ENCODE data around the gene EPN3. TPM values are rescaled to one million over a fixed set of nuclear protein-coding genes. Genes with fewer than 3 reads are reported as not detected.

EPN3 gene
- total RNA-seq, 1 experiment from 2014 or later: 53.2 TPM

GRCh38 chr17:50514388-50514787 is 18.1 kb upstream of the EPN3 start:
- no peak for TF ChIP-seq CTCF (IDR thresholded peaks at IDR 0.05; ENCODE audit: insufficient read depth in 1 of 2, low read depth in 1 of 2, low read length in 1 of 2, severe bottlenecking in 1 of 2, unreplicated experiment in 1 of 2)
- Histone ChIP-seq H3K4me1 (peaks cover 3% of the 10 kb centered on the region; the same call in 1 of the 2 replicates), H3K36me3 (ENCODE audit: control insufficient read depth, insufficient read depth, low read length) (no peaks in the 10 kb centered on the region), H3K4me3 (ENCODE audit: low read depth, low read length) (no peak overlapping the region), H3K9me3 (no peaks in the 10 kb centered on the region), H3K27me3 (replicated peaks; ENCODE audit: control insufficient read depth, insufficient read depth, low read length) (no peaks in the 10 kb centered on the region)
- no peak for DNase-seq
- H3K36me3 Mint-ChIP-seq (ENCODE audit: insufficient read depth, unreplicated experiment): no peaks in the 10 kb centered on the region
- no TSS peak for BruUV-seq (replicated peaks)
- H3K4me3 Mint-ChIP-seq (ENCODE audit: unreplicated experiment): no peak overlapping the region
- intact Hi-C loops (cut with micrococcal nuclease; ENCODE audit: unreplicated experiment): no loop called here
- no peaks in the 10 kb centered on the region for H3K27me3 Mint-ChIP-seq (ENCODE audit: insufficient read depth, unreplicated experiment)
- ChIA-PET CTCF (no interaction called here), POLR2A (no interaction called here)
- peaks cover 12% of the 10 kb centered on the region for H3K4me1 Mint-ChIP-seq (ENCODE audit: low read depth, unreplicated experiment)
- no peak overlapping the region for H3K27ac Mint-ChIP-seq (ENCODE audit: unreplicated experiment)
- no peaks in the 10 kb centered on the region for H3K9me3 Mint-ChIP-seq (ENCODE audit: unreplicated experiment)

GRCh38 chr17:50514936-50515702 is 17.4 kb upstream of the EPN3 start:
- Mint-ChIP-seq H3K27me3 (ENCODE audit: insufficient read depth, unreplicated experiment) (no peaks in the 10 kb centered on the region), H3K4me1 (ENCODE audit: low read depth, unreplicated experiment) (peaks cover 12% of the 10 kb centered on the region)

GRCh38 chr17:50517011-50517410 is 15.5 kb upstream of the EPN3 start:
- ChIA-PET CTCF (interaction anchor here (0.6 to 1.2 kb wide), 3 partner anchors 31 to 58 kb away, joined by 3 to 5 read pairs (median 4); no protein-coding TSS in a partner anchor), POLR2A (no interaction called here)
- BruUV-seq (replicated peaks): no TSS peak
- Mint-ChIP-seq H3K4me1 (ENCODE audit: low read depth, unreplicated experiment) (peaks cover 23% of the 10 kb centered on the region), H3K9me3 (ENCODE audit: unreplicated experiment) (no peaks in the 10 kb centered on the region), H3K4me3 (ENCODE audit: unreplicated experiment) (no peak overlapping the region), H3K27ac (ENCODE audit: unreplicated experiment) (no peak overlapping the region), H3K27me3 (ENCODE audit: insufficient read depth, unreplicated experiment) (no peaks in the 10 kb centered on the region), H3K36me3 (ENCODE audit: insufficient read depth, unreplicated experiment) (no peaks in the 10 kb centered on the region)
- Histone ChIP-seq H3K4me1 (peaks cover 4% of the 10 kb centered on the region; the same call in 1 of the 2 replicates), H3K36me3 (ENCODE audit: control insufficient read depth, insufficient read depth, low read length) (no peaks in the 10 kb centered on the region), H3K4me3 (ENCODE audit: low read depth, low read length) (no peak overlapping the region), H3K9me3 (no peaks in the 10 kb centered on the region), H3K27me3 (replicated peaks; ENCODE audit: control insufficient read depth, insufficient read depth, low read length) (no peaks in the 10 kb centered on the region)
- no peak for TF ChIP-seq CTCF (IDR thresholded peaks at IDR 0.05; ENCODE audit: insufficient read depth in 1 of 2, low read depth in 1 of 2, low read length in 1 of 2, severe bottlenecking in 1 of 2, unreplicated experiment in 1 of 2)
- no peak for DNase-seq
- intact Hi-C loops (cut with micrococcal nuclease; ENCODE audit: unreplicated experiment): loop anchor here (1.0 kb wide), 1 partner anchor 30 kb away; no protein-coding TSS in a partner anchor

More at GRCh38 chr17:50514936-50515702, 17.4 kb upstream of the EPN3 start:
- POLR2A ChIA-PET: no interaction called here
- Histone ChIP-seq H3K9me3 (no peaks in the 10 kb centered on the region), H3K4me3 (ENCODE audit: low read depth, low read length) (no peak overlapping the region), H3K36me3 (ENCODE audit: control insufficient read depth, insufficient read depth, low read length) (no peaks in the 10 kb centered on the region), H3K27me3 (replicated peaks; ENCODE audit: control insufficient read depth, insufficient read depth, low read length) (no peaks in the 10 kb centered on the region), H3K4me1 (peaks cover 3% of the 10 kb centered on the region; the same call in 1 of the 2 replicates)
- TF ChIP-seq CTCF (IDR thresholded peaks at IDR 0.05; ENCODE audit: insufficient read depth in 1 of 2, low read depth in 1 of 2, low read length in 1 of 2, severe bottlenecking in 1 of 2, unreplicated experiment in 1 of 2): no peak
- Mint-ChIP-seq H3K4me3 (ENCODE audit: unreplicated experiment) (no peak overlapping the region), H3K9me3 (ENCODE audit: unreplicated experiment) (no peaks in the 10 kb centered on the region), H3K36me3 (ENCODE audit: insufficient read depth, unreplicated experiment) (no peaks in the 10 kb centered on the region), H3K27ac (ENCODE audit: unreplicated experiment) (no peak overlapping the region)
- no peak for DNase-seq
- BruUV-seq (replicated peaks): no TSS peak
- CTCF ChIA-PET: no interaction called here
- intact Hi-C loops (cut with micrococcal nuclease; ENCODE audit: unreplicated experiment): no loop called here

Measured in Caco-2 (cell line).